Stimulated activated CD8-positive, alpha-beta memory T cell treated with anti-CD3 and anti-CD28 coated beads, Interleukin-7, amount 100 ng/mL, for 1 hour (primary cell): ENCODE measurements around the gene SCAF4.
"Not testable (repeated sequence)": the region's sequence is repeated elsewhere in the genome, so short reads cannot be mapped to it uniquely, and the experiment has no call there.

ENCODE experiments used
- DNase-seq, 2 donors: peaks; one replicate each; pipeline ENCODE4 v3.0.0-alpha.2; 2020; ENCODE audit warnings: low read depth in 2 of 2

The SCAF4 gene

DNA sequence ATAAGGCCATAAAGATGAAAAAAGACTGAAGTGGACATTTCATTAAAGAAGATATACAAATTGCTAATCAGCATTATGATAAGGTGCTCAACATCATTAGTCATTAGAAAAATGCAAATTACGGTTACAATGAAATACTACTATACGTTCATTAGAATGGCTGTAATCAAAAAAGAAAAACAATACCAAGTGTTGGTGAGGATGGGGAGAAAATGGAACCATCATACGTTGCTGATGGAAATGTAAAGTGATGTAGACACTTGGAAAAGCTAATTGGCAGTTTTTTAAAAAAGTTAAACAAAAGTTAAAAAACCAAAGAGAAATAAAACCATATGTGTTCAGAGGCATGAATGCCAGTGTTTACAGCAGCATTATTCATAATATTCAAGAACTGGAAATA is 81.0 kb downstream of the SCAF4 start:
- DNase-seq, result no peak

DNA sequence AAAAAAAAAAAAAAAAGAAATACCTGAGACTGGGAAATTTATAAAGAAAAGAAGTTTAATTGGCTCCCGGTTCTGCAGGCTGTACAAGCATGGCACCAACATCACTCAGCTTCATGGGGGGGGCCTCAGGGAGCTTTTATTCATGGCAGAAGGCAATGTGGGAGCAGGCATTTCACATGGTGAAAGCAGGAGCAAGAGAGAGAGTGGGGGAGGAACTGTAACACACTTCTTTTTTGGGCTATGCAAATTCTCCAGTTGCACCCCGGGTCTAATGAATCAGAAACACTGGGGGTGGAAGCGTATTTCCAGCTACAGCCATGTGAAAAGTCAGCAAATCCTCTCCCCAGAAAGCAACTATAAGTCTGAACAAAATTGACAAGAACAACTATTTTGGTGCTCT is 84.3 kb downstream of the SCAF4 start:
- no peak for DNase-seq

DNA sequence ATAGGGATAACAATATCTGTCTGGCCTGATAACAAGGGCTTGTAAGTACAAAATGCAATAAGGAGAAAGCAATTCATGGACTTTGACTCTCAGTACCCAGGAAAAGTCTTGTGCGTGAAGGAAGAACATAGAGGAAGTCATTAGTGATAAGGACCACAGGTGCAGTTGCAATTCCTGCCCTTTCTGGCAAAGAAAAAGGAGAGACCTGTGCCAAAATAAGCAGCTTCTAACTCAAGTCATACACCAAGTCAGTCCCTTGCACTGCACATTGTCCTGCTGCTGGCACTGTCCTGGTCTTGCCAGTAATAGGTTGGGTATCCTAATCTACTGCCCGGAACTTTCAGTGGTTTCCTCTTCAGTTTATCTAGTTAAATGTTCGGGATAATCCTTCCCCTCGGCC is 87.3 kb downstream of the SCAF4 start:
- DNase-seq, result no peak

DNA sequence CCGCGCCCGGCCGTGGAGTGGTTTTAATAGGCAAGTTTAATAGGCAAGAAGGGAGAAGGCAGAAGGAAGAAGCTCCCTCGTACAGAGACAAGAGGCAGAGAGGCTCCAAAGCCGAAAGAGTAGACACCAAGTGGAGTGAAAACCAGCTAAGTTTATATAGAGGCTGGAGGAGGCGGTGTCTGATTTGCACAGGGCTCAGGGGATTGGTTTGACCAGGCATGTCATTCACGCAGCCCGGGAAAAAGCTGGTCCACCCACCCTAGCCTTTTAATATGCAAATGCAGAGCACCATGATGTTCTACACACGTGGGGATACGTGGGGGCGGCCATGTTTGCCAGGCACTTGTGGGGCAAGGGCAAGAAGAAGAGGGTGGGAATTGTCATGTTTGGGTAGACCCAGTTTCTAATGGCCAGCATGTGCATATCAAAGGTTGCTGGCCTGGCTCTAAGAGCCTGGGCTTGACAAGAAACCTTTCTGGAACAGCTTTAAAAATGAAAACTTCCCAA is 90.4 kb downstream of the SCAF4 start:
- no peak for DNase-seq

DNA sequence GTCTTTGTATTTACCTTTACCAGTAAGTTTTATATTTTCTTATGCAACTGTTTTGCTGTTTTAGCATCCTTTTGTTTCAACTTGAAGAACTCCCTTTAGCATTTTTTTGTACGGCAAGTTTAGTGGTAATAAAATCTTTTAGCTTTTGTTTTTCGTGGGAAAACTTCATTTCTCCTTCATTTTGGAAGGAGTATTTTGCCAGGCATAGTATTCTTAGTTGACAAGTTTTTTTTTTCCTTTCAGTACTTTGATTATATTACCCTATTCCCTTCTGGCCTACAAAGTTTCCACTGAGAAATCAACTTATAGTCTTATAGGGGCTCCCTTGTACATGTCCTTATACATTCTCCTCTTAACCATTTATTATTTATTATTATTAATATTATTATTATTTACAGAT is 95.0 kb downstream of the SCAF4 start:
- no peak for DNase-seq

DNA sequence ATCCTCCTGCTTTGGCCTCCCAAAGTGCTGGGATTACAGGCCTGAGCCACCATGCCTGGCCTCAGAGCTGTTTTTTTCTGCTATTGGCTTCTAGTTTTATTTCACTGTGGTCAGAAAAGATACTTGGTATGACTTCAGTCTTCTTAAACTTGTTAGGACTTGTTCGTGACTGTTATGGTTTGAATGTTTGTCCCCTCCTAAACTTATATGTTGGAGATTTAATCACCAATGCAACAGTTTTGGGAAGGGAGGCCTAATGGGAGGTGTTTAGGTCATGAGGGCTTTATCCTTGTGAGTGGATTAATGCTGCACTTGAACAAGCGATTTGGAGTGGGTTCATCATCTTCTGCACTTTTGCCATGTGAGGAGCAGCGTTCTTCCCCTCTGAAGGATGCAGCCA is 96.9 kb downstream of the SCAF4 start:
- no peak for DNase-seq

DNA sequence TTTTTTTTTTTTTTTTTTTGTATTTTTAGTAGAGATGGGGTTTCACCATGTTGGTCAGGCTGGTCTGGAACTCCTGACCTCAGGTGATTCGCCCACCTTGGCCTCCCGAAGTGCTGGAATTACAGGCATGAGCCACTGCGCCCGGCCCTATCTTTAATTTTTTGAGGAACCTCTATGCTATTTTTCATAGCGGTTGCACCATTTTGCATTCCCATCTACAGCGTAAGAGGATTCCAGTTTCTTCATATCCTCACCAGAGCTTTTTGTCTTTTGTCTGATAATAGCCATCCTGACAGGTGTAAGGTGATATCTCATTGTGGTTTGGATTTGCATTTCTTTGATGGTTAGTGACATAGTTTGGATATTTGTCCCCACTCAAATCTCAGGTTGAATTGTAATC is 100.0 kb downstream of the SCAF4 start:
- DNase-seq, result not testable (repeated sequence)

DNA sequence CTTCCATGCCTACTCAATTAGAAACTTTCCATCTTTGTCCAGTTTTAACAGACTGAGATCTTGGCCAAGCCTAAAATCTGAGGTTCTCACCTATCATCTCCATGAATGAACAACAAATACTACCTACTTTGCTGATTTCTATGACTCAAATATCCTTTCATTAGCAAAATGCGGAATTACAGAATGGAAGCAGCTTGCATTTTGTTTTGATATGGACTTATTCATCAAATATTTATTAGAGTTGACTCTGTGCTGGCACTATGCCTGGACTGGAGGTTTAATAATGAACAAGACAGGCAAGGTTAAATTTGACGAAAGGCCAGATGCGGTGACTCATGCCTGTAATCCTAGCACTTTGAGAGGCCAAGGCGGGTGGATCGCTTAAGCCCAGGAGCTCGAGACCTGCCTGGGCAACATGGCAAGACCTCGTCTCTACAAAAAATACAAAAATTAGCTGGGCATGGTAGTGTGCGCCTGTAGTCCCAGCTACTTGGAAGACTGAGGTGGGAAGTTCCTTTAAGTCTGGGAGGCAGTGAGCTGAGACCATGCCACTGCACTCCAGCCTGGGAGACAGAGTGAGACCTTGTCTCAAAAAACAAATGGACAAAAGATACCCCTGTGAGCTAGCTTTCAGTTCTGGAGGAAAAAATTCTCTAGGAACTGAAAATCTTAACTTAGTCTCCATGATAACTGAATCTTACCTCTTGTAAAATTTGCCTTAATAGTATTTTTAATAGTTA is 101.8 kb downstream of the SCAF4 start:
- DNase-seq, result no peak

DNA sequence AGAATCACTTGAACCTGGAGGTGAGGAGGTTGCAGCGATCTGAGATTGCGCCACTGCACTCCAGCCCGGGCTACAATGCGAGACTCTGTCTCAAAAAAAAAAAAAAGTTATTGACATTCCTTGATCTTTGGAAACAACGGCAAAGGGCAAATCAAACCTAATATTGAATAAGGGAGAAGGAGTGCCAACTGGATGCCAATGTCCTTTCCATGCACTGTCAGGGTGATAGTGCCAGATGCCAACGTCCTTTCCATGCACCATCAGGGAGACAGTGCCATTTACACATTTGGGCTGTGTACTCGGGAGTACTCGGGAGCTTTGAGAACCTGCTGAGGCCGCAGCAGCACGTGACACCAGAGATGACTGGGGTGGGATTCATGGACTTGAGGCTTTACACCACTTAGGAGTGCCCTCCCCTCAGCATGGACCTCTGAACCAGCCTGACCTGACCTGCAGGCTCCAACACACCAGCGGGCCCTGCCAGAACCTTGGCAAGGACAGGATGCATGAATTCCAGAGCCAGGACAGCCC is 106.9 kb downstream of the SCAF4 start:
- DNase-seq, result no peak

DNA sequence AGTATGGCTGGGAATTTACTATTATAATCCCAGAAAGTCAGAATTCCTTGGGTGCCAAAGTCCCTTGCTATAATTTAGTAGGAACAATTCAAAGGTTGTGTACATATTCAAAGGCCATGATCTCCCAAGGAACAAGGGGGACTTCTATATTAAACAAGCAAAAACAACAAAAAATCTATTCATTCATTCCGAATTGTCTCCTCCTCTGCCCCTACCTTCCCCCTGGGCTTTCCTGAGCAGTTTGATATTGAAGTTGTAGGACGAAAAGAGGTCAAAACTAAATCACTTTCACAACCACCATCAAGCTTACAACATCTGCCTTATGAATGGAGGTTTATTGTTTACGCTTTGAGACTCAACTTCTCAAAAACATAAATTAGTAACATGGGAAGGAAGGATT is 107.7 kb downstream of the SCAF4 start:
- DNase-seq, result no peak

DNA sequence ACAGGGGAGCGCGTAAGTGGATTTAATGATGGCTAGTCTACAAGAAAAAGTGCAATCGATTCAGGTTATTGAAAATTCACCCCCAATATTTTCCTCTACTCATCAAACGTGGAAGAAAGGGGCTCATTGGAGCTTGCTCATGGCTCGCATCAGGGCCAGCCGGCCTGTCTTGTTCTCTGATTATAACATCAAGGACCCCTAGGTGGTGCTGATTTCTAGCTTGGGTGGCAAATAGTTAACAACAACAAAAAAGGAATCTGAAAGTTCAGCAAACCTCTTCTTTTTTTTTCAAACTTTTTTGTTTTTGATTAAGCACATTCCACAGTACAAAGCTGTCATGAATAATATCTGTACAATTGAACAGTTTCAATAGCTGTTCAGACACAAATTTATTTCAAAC is 108.3 kb downstream of the SCAF4 start:
- no peak for DNase-seq

DNA sequence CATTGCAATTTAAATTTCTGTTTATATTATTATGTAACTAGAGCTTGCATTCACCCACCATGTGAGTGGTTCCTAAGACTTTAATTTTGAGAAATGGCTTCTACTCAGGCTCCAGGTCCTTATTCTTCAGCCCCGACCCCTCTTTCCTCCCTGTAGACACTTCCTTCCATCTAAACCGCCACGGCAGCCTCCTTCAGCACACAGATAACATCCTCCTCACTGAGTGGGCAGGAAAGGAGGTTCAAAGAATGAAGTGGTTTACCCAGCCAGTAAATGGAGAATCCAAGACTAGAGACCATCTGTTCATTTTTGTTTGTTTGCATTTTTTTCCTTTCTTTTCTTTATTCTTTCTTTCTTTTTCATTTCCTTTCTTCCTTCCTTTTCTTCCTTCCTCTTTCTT is 109.5 kb downstream of the SCAF4 start:
- no peak for DNase-seq
